Peyer's patch (tissue), 4 donors: ENCODE data around the gene LARP4B. TPM values are rescaled to one million over a fixed set of nuclear protein-coding genes. Genes with fewer than 3 reads are reported as not detected.

Experiments
- DNase-seq, 3 donors: peaks; one replicate each; pipeline ENCODE4 v3.0.0-alpha.2; 2017 to 2019
- H3K27ac ChIP-seq, 4 donors: fragments of 200-600 bp; sonication (generic); one replicate each; pipeline ENCODE4 v1.5.1; 2016 to 2019
- H3K27me3 ChIP-seq, 2 donors: fragments of 200-600 bp; sonication (generic); one replicate each; pipeline ENCODE4 v1.5.1; 2019
- H3K36me3 ChIP-seq, 3 donors: fragments of 200-600 bp; sonication (generic); one replicate each; pipeline ENCODE4 v1.5.1; 2016 to 2019
- H3K4me1 ChIP-seq, 4 donors: fragments of 200-600 bp; sonication (generic); one replicate each; pipeline ENCODE4 v1.5.1; 2016 to 2019
- H3K4me3 ChIP-seq, 4 donors: fragments of 200-600 bp; sonication (generic); 1 replicate in 3 of 4; 2 replicates in 1 of 4; pipeline ENCODE4 v1.5.1; 2016 to 2019; ENCODE audit warnings: mild to moderate bottlenecking in 1 of 4
- H3K9me3 ChIP-seq, 4 donors: fragments of 200-600 bp; sonication (generic); one replicate each; pipeline ENCODE4 v1.5.1; 2016 to 2019; ENCODE audit warnings: mild to moderate bottlenecking in 1 of 4
- CTCF ChIP-seq, 6 experiments: fragments of 450-650 bp in 4 of 6; fragments of 200-600 bp in 2 of 6; sonication (generic) in 1 of 6; IDR thresholded peaks; one replicate each; pipeline ENCODE4 v1.5.1; 2017 to 2019; ENCODE audit warnings: antibody characterized with exemption in 6 of 6, mild to moderate bottlenecking in 3 of 6, moderate library complexity in 1 of 6
- POLR2A ChIP-seq, 2 donors: fragments of 450-650 bp; IDR thresholded peaks; one replicate each; pipeline ENCODE4 v1.5.1; 2017; ENCODE audit warnings: antibody characterized with exemption in 2 of 2, mild to moderate bottlenecking in 2 of 2, moderate library complexity in 2 of 2
- total RNA-seq, 4 donors: library from RNA; depleted of rRNA; stranded (reverse); fragments of >200 nt; gene quantifications; one replicate each; pipeline ENCODE4 v1.1.0, GENCODE V29; 2016

LARP4B gene
- total RNA-seq, 4 donors from 2014 or later: 77.2 to 106 (median 93.3) TPM

- H3K27ac ChIP-seq: no peak overlapping the region
These were observed 23.8 kb upstream of the LARP4B start for GRCh38 chr10:955127-955819.

GRCh38 chr10:954396-954795 is 22.9 kb upstream of the LARP4B start:
- H3K36me3 ChIP-seq: no peaks in the 10 kb centered on the region
- no peak overlapping the region for H3K4me3 ChIP-seq
- no peak for TF ChIP-seq POLR2A (IDR thresholded peaks at IDR 0.05)
- no peak for TF ChIP-seq CTCF (IDR thresholded peaks at IDR 0.05)
- H3K4me1 ChIP-seq: no peaks in the 10 kb centered on the region
- no peaks in the 10 kb centered on the region for H3K9me3 ChIP-seq
- no peaks in the 10 kb centered on the region for H3K27me3 ChIP-seq
- no peak overlapping the region for H3K27ac ChIP-seq
- no peak for DNase-seq

More at GRCh38 chr10:955127-955819, 23.8 kb upstream of the LARP4B start:
- Histone ChIP-seq H3K27me3 (no peaks in the 10 kb centered on the region), H3K4me1 (no peaks in the 10 kb centered on the region), H3K36me3 (no peaks in the 10 kb centered on the region), H3K4me3 (no peak overlapping the region), H3K9me3 (no peaks in the 10 kb centered on the region)
- TF ChIP-seq POLR2A (IDR thresholded peaks at IDR 0.05) (no peak), CTCF (IDR thresholded peaks at IDR 0.05) (no peak)
- no peak for DNase-seq

- Histone ChIP-seq H3K4me1 (no peaks in the 10 kb centered on the region), H3K9me3 (no peaks in the 10 kb centered on the region), H3K36me3 (no peaks in the 10 kb centered on the region), H3K27me3 (no peaks in the 10 kb centered on the region), H3K27ac (no peak overlapping the region), H3K4me3 (no peak overlapping the region)
- TF ChIP-seq CTCF (IDR thresholded peaks at IDR 0.05) (no peak), POLR2A (IDR thresholded peaks at IDR 0.05) (no peak)
- no peak for DNase-seq
These were observed 22.3 kb upstream of the LARP4B start for GRCh38 chr10:953836-954235.

DNA sequence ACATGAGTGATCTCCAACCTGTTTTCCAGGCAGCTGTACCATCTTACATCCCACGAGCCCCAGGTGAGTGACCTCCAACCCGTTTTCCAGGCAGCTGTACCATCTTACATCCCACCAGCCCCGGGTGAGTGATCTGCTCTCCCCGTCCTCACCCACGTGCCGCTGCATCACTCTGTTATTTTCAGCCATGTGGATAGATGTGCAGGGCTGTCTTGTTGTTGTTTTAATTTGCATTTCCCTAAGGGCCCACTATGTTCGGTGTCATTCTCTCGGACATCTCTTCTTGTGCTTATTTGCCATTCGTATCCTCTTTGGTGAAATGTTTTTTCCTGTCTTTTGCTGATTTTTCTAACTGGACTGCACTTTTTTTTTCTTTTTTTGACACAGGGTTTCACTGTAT is 17.9 kb upstream of the LARP4B start:
- H3K9me3 ChIP-seq: no peaks in the 10 kb centered on the region
- no peaks in the 10 kb centered on the region for H3K27me3 ChIP-seq
- TF ChIP-seq POLR2A (IDR thresholded peaks at IDR 0.05) (no peak), CTCF (IDR thresholded peaks at IDR 0.05) (no peak)
- no peak overlapping the region for H3K27ac ChIP-seq
- H3K36me3 ChIP-seq: no peaks in the 10 kb centered on the region
- no peak overlapping the region for H3K4me3 ChIP-seq
- peaks cover 0 to under 1% (median 0%) of the 10 kb centered on the region in 4 donors for H3K4me1 ChIP-seq
- DNase-seq: no peak

GRCh38 chr10:948347-948746 is 16.8 kb upstream of the LARP4B start:
- Histone ChIP-seq H3K4me3 (no peak overlapping the region), H3K36me3 (no peaks in the 10 kb centered on the region), H3K27me3 (no peaks in the 10 kb centered on the region), H3K4me1 (peaks cover 0 to 5% (median 2%) of the 10 kb centered on the region in 4 donors), H3K9me3 (no peaks in the 10 kb centered on the region), H3K27ac (no peak overlapping the region)
- TF ChIP-seq POLR2A (IDR thresholded peaks at IDR 0.05) (no peak), CTCF (IDR thresholded peaks at IDR 0.05) (no peak)
- no peak for DNase-seq
